HTR-8/SVneo (cell line): ENCODE measurements around the gene ZNHIT3.

ENCODE experiments used
- DNase-seq: peaks from one replicate; pipeline ENCODE4 v3.0.0; 2011; ENCODE audit warnings: low spot score, mixed read lengths; ENCODE audit not compliant: insufficient read length
- FAIRE-seq: peaks from 2 replicates; lab custom pipeline; 2011; peaks lifted over from hg19 to GRCh38; lab: Jason Lieb, UNC

The ZNHIT3 gene

GRCh38 chr17:36544044-36544306 is 57.5 kb downstream of the ZNHIT3 start:
- FAIRE-seq (no peak), DNase-seq (peak; percentile 54)

DNA sequence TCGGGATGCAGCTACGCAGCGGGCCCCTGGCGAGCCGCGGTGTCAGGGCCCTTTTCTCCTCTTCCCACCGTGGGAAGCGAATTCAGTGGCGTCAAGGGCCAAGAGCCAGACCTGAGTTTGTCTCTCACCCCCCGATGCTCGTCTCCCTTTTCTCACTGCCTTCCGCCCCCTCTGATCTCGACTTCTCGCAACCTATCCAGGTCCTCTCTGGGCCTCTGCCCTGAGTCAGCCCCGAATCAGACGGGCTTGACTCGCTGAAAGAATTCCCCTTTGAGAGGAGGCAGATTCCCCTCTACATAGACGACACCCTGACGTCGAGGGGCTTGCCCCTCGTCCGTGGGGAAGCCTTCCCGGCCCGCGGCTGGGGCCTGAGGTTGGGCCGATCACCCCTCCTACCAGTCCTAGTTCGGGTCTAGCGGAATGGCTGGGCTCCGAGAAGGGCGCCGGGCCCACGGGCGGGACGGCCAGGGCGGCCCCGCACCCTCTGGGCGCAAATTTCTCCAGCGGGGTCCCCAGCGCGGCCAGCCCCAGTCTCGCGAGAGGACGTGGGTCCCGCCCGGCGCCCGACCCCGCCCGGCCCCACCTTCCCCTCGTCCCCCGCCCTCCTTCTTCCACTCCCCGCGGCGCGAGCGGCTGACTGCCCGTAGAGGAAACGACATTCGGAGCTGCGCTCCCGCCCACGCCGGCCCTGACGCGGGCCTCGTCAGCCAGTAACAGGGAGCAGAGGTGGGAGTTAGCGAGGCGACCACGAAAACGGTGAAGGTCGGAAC is 58.0 kb downstream of the ZNHIT3 start, which contains the start of gene GGNBP2:
Gene GGNBP2, plus strand, starts transcription at position 613 of the 770 bp plus-strand sequence. CDS start 806 bp downstream, outside the sequence.
- FAIRE-seq = no peak
- peak; percentile 85 for DNase-seq

- FAIRE-seq = no peak
- peak; percentile 69 for DNase-seq
These were observed 58.6 kb downstream of the ZNHIT3 start for GRCh38 chr17:36545077-36545464.
